GM12878 (cell line): Measurements from ENCODE around the gene PODXL2. TPM values are rescaled to one million over a fixed set of nuclear protein-coding genes. Genes with fewer than 3 reads are reported as not detected.

ENCODE experiments used
- HDAC6 ChIP-seq: fragments of 200-600 bp; sonication (generic); IDR thresholded peaks from one replicate; pipeline ENCODE4 v1.8.0; 2017; ENCODE audit warnings: antibody characterized with exemption; ENCODE audit not compliant: unreplicated experiment
- IKZF1 ChIP-seq: fragments of 450-650 bp; conservative IDR thresholded peaks from 2 replicates; pipeline ENCODE4 v1.6.1; 2017; ENCODE audit warnings: antibody characterized with exemption, mild to moderate bottlenecking
- IRF4 ChIP-seq: IDR thresholded peaks from 2 replicates; pipeline ENCODE4 v1.6.1; 2011; ENCODE audit warnings: low read depth, low read length
- SMARCA5 ChIP-seq: fragments of 450-650 bp; IDR thresholded peaks from 2 replicates; pipeline ENCODE4 v1.6.1; 2017; ENCODE audit warnings: mild to moderate bottlenecking
- SUZ12 ChIP-seq: fragments of 200-600 bp; sonication (generic); IDR thresholded peaks from one replicate; pipeline ENCODE4 v1.6.1; 2018; ENCODE audit warnings: antibody characterized with exemption, mild to moderate bottlenecking; ENCODE audit not compliant: unreplicated experiment
- polyA plus RNA-seq, 11 experiments: library from polyadenylated mRNA; depleted of rRNA in 4 of 11; unstranded in 6 of 11; stranded (reverse) in 5 of 11; fragments of >200 nt; fragmentation: Nextera tagmentation in 4 of 11; fragmentation: Illumina TruSeq in 1 of 11; extraction: Ambion mirVana in 4 of 11; extraction: Trizol in 1 of 11; gene quantifications; 1 replicate in 1 of 11; 2 replicates in 10 of 11; pipeline versions ENCODE4 v1.2.1 to v1.2.3, GENCODE V29; 2011 to 2016; ENCODE audit warnings: inconsistent platforms in 2 of 11, missing spikeins in 2 of 11, low read depth in 1 of 11
- total RNA-seq, 4 experiments: library from RNA; depleted of rRNA in 3 of 4; stranded (reverse); fragments of >200 nt in 3 of 4; fragmentation: Illumina TruSeq in 1 of 4; extraction: Trizol in 1 of 4; gene quantifications; 2 replicates each; pipeline versions ENCODE4 v1.2.1 to v1.2.3, GENCODE V29; 2013 to 2021
- TF ChIP-seq, protein P1 (sequence below): fragments of 450-650 bp; IDR thresholded peaks from 2 replicates; pipeline ENCODE4 v1.6.1; 2017; ENCODE audit warnings: borderline replicate concordance
- TF ChIP-seq, protein P2 (sequence below): IDR thresholded peaks from 2 replicates; pipeline ENCODE4 v1.6.1; 2011; ENCODE audit warnings: mild to moderate bottlenecking, low read depth, low read length, moderate library complexity; ENCODE audit not compliant: insufficient replicate concordance
- TF ChIP-seq, protein P3 (sequence below): IDR thresholded peaks from 2 replicates; pipeline ENCODE4 v1.6.1; 2011; ENCODE audit warnings: low read depth, mild to moderate bottlenecking, low read length, moderate library complexity, borderline replicate concordance; ENCODE audit errors: extremely low read depth
- TF ChIP-seq, protein P4 (sequence below): fragments of 450-650 bp; IDR thresholded peaks from 2 replicates; pipeline ENCODE4 v1.6.1; 2018; ENCODE audit warnings: mild to moderate bottlenecking, low read depth, moderate library complexity; ENCODE audit not compliant: partially characterized antibody
- TF ChIP-seq, protein P5 (sequence below): fragments of 450-650 bp; conservative IDR thresholded peaks from 2 replicates; pipeline ENCODE4 v1.6.1; 2017; ENCODE audit warnings: mild to moderate bottlenecking, moderate library complexity
- TF ChIP-seq, protein P6 (sequence below): IDR thresholded peaks from 2 replicates; pipeline ENCODE4 v1.6.1; 2011; ENCODE audit warnings: borderline replicate concordance, low read depth, mild to moderate bottlenecking, moderate library complexity, low read length; ENCODE audit not compliant: insufficient read depth, poor library complexity, severe bottlenecking

PODXL2 gene
- total and polyA plus RNA-seq, 10 of the 15 experiments (the other 5 are each of a cell fraction or from before 2014, with no cell fraction given) = 0.03 to 24.4 (median 13.6) TPM; not detected in 2

DNA sequence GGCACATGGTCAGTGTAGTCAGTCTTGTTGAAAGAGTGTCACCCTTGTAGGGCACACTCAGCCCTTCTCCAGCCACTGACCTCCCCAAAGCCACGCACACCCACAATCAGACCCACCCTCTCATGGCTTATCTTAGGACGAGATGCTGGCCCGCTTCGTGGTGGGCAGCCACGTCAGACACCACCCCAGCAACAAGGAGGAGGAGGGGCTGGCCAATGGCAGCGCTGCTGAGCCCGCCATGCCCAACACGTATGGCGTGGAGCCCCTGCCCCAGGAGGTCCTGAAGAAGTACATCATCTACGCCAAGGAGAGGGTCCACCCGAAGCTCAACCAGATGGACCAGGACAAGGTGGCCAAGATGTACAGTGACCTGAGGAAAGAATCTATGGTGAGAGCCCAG, 10.1 kb upstream of the PODXL2 start (continued):
- TF ChIP-seq, protein P1, sequence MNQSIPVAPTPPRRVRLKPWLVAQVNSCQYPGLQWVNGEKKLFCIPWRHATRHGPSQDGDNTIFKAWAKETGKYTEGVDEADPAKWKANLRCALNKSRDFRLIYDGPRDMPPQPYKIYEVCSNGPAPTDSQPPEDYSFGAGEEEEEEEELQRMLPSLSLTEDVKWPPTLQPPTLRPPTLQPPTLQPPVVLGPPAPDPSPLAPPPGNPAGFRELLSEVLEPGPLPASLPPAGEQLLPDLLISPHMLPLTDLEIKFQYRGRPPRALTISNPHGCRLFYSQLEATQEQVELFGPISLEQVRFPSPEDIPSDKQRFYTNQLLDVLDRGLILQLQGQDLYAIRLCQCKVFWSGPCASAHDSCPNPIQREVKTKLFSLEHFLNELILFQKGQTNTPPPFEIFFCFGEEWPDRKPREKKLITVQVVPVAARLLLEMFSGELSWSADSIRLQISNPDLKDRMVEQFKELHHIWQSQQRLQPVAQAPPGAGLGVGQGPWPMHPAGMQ = no peak
- TF ChIP-seq HDAC6 = no peak
- TF ChIP-seq, protein P2, sequence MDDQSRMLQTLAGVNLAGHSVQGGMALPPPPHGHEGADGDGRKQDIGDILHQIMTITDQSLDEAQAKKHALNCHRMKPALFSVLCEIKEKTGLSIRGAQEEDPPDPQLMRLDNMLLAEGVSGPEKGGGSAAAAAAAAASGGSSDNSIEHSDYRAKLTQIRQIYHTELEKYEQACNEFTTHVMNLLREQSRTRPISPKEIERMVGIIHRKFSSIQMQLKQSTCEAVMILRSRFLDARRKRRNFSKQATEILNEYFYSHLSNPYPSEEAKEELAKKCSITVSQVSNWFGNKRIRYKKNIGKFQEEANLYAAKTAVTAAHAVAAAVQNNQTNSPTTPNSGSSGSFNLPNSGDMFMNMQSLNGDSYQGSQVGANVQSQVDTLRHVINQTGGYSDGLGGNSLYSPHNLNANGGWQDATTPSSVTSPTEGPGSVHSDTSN = no peak
- no peak for TF ChIP-seq SMARCA5
- no peak for TF ChIP-seq IRF4
- TF ChIP-seq, protein P3, sequence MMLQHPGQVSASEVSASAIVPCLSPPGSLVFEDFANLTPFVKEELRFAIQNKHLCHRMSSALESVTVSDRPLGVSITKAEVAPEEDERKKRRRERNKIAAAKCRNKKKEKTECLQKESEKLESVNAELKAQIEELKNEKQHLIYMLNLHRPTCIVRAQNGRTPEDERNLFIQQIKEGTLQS = no peak
- TF ChIP-seq, protein P4, sequence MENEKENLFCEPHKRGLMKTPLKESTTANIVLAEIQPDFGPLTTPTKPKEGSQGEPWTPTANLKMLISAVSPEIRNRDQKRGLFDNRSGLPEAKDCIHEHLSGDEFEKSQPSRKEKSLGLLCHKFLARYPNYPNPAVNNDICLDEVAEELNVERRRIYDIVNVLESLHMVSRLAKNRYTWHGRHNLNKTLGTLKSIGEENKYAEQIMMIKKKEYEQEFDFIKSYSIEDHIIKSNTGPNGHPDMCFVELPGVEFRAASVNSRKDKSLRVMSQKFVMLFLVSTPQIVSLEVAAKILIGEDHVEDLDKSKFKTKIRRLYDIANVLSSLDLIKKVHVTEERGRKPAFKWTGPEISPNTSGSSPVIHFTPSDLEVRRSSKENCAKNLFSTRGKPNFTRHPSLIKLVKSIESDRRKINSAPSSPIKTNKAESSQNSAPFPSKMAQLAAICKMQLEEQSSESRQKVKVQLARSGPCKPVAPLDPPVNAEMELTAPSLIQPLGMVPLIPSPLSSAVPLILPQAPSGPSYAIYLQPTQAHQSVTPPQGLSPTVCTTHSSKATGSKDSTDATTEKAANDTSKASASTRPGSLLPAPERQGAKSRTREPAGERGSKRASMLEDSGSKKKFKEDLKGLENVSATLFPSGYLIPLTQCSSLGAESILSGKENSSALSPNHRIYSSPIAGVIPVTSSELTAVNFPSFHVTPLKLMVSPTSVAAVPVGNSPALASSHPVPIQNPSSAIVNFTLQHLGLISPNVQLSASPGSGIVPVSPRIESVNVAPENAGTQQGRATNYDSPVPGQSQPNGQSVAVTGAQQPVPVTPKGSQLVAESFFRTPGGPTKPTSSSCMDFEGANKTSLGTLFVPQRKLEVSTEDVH = no peak
- TF ChIP-seq, protein P5, sequence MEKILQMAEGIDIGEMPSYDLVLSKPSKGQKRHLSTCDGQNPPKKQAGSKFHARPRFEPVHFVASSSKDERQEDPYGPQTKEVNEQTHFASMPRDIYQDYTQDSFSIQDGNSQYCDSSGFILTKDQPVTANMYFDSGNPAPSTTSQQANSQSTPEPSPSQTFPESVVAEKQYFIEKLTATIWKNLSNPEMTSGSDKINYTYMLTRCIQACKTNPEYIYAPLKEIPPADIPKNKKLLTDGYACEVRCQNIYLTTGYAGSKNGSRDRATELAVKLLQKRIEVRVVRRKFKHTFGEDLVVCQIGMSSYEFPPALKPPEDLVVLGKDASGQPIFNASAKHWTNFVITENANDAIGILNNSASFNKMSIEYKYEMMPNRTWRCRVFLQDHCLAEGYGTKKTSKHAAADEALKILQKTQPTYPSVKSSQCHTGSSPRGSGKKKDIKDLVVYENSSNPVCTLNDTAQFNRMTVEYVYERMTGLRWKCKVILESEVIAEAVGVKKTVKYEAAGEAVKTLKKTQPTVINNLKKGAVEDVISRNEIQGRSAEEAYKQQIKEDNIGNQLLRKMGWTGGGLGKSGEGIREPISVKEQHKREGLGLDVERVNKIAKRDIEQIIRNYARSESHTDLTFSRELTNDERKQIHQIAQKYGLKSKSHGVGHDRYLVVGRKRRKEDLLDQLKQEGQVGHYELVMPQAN = no peak
- TF ChIP-seq SUZ12 = no peak
- TF ChIP-seq, protein P6, sequence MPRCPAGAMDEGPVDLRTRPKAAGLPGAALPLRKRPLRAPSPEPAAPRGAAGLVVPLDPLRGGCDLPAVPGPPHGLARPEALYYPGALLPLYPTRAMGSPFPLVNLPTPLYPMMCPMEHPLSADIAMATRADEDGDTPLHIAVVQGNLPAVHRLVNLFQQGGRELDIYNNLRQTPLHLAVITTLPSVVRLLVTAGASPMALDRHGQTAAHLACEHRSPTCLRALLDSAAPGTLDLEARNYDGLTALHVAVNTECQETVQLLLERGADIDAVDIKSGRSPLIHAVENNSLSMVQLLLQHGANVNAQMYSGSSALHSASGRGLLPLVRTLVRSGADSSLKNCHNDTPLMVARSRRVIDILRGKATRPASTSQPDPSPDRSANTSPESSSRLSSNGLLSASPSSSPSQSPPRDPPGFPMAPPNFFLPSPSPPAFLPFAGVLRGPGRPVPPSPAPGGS = no peak
- no peak for TF ChIP-seq IKZF1
